Thoracic aorta (tissue), 2 donors: ENCODE measurements around the gene SGPL1. TPM values are rescaled to one million over a fixed set of nuclear protein-coding genes. Genes with fewer than 3 reads are reported as not detected.

Source experiments
- ATAC-seq: fragments of 150-250 bp; one replicate; pipeline ENCODE4 v1.8.0; 2017; ENCODE audit warnings: low read depth; ENCODE audit not compliant: insufficient number of reproducible peaks, low FRiP score
- DNase-seq: peaks from one replicate; pipeline ENCODE4 v3.0.0-alpha.2; 2020; ENCODE audit warnings: low spot score
- H3K27ac ChIP-seq, 2 donors: fragments of 200-600 bp; sonication (generic); 1 replicate in 1 of 2; 2 replicates in 1 of 2; pipeline ENCODE4 v1.5.1; 2016; ENCODE audit warnings: mild to moderate bottlenecking in 2 of 2, moderate library complexity in 2 of 2
- H3K27me3 ChIP-seq: fragments of 200-600 bp; sonication (generic); replicated peaks from 2 replicates; pipeline ENCODE4 v1.6.0; 2016; ENCODE audit warnings: mild to moderate bottlenecking; ENCODE audit not compliant: insufficient read depth
- H3K36me3 ChIP-seq: fragments of 200-600 bp; sonication (generic); one replicate; pipeline ENCODE4 v1.5.1; 2016
- H3K4me1 ChIP-seq, 2 donors: fragments of 200-600 bp; sonication (generic); 1 replicate in 1 of 2; 2 replicates in 1 of 2; pipeline versions ENCODE4 v1.5.1 to v1.6.0; 2016; ENCODE audit warnings: low read depth in 2 of 2, mild to moderate bottlenecking in 1 of 2; ENCODE audit not compliant: control insufficient read depth in 1 of 2
- H3K4me3 ChIP-seq: fragments of 200-600 bp; sonication (generic); 2 replicates; pipeline ENCODE4 v1.5.1; 2016; ENCODE audit warnings: mild to moderate bottlenecking
- H3K9me3 ChIP-seq: fragments of 200-600 bp; sonication (generic); 2 replicates; pipeline ENCODE4 v1.5.1; 2016
- total RNA-seq, 2 donors: library from RNA; depleted of rRNA; stranded (reverse); fragments of >200 nt; gene quantifications; one replicate each; pipeline versions ENCODE4 v1.1.0 to v1.2.3, GENCODE V29; 2016
- TF ChIP-seq, protein P1 (sequence below): fragments of 200-600 bp; sonication (generic); IDR thresholded peaks from one replicate; pipeline ENCODE4 v1.5.1; 2019; ENCODE audit warnings: antibody characterized with exemption

The SGPL1 gene
- total RNA-seq, 2 donors from 2014 or later = 15.0 to 26.0 TPM

DNA sequence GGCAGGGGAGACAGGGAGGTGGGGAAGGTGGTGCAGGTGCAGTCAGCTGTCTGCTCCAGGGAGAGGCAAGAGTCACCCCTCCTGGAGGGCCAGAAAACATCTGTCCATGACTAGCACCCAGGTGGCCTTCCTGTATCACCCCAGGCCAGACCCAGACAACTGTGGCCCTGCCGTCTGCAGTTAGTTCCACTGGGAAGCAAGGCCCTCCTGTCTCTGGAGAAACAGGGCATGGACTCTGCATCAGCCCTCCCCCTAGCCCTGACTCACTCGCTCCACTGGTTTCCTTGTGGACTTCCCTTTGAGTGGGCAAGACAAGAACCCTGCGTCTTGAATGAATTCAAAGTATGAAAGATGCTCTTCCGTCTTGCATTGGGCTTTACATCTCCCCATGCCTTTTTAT, 43.1 kb upstream of the SGPL1 start:
- TF ChIP-seq, protein P1, sequence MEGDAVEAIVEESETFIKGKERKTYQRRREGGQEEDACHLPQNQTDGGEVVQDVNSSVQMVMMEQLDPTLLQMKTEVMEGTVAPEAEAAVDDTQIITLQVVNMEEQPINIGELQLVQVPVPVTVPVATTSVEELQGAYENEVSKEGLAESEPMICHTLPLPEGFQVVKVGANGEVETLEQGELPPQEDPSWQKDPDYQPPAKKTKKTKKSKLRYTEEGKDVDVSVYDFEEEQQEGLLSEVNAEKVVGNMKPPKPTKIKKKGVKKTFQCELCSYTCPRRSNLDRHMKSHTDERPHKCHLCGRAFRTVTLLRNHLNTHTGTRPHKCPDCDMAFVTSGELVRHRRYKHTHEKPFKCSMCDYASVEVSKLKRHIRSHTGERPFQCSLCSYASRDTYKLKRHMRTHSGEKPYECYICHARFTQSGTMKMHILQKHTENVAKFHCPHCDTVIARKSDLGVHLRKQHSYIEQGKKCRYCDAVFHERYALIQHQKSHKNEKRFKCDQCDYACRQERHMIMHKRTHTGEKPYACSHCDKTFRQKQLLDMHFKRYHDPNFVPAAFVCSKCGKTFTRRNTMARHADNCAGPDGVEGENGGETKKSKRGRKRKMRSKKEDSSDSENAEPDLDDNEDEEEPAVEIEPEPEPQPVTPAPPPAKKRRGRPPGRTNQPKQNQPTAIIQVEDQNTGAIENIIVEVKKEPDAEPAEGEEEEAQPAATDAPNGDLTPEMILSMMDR = no peak
- no peak for DNase-seq
- Histone ChIP-seq H3K4me3 (no peak overlapping the region), H3K27ac (no peak overlapping the region), H3K36me3 (no peaks in the 10 kb centered on the region), H3K27me3 (no peaks in the 10 kb centered on the region), H3K9me3 (no peaks in the 10 kb centered on the region), H3K4me1 (no peaks in the 10 kb centered on the region)
- ATAC-seq = no peak

GRCh38 chr10:70773461-70773860, 42.3 kb upstream of the SGPL1 start:
- DNase-seq (no peak), ATAC-seq (no peak)
- no peak overlapping the region for H3K4me3 ChIP-seq
- no peaks in the 10 kb centered on the region for H3K27me3 ChIP-seq
- no peaks in the 10 kb centered on the region for H3K4me1 ChIP-seq
- H3K36me3 ChIP-seq = no peaks in the 10 kb centered on the region
- H3K9me3 ChIP-seq = no peaks in the 10 kb centered on the region
- H3K27ac ChIP-seq = no peak overlapping the region
- TF ChIP-seq, protein P1 = no peak

DNA sequence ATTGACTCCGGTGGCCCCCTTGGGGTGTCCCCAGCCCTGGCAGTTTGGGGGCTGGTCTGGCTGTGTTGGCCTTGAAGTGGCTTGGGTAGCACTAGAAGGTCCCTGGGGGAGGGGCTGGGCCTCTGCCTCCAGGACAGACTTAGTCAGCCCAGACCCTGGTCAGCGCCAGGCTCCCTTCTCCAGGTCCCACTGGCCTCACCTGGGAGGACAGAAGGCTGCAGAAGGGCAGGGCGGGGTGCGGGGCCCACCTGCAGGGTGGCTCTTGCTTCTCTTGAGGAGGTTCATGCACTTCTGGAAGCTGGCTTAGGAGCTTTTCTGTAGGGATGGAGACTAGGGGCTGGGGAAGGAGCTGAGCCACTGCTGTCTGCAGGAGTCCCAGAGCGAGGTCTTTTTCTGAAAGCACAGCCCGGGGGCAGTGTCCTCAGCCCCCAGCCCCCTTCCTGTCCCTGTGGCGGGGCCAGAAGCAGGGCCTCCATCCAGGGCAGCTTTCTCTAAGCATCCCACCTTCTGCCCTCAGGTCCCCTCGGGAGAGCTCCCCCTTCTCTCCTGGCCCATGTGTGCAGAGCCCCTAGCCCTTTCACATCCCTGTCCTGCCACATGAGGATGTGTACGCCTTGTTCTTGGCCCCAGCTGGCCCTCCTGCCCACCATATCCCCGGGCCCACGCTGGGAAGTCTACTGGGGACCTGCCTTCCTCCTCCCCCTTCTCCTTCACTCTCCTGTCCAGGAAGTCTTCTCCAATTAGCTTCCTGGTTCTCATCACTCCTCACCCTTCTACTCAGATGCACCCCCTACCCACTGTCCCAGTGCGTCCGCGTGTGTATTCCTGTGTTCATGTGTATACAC, 41.6 kb upstream of the SGPL1 start:
- Histone ChIP-seq H3K27ac (no peak overlapping the region), H3K4me1 (no peaks in the 10 kb centered on the region), H3K4me3 (no peak overlapping the region), H3K36me3 (no peaks in the 10 kb centered on the region), H3K9me3 (no peaks in the 10 kb centered on the region), H3K27me3 (no peaks in the 10 kb centered on the region)
- TF ChIP-seq, protein P1 = no peak
- no peak for DNase-seq
- ATAC-seq = no peak

GRCh38 chr10:70774810-70775678, 40.7 kb upstream of the SGPL1 start:
- no peak for ATAC-seq
- H3K4me3 ChIP-seq = no peak overlapping the region
- no peak for DNase-seq
- TF ChIP-seq, protein P1 = no peak
- H3K27me3 ChIP-seq = no peaks in the 10 kb centered on the region
- no peaks in the 10 kb centered on the region for H3K4me1 ChIP-seq
- no peak overlapping the region for H3K27ac ChIP-seq
- no peaks in the 10 kb centered on the region for H3K36me3 ChIP-seq
- no peaks in the 10 kb centered on the region for H3K9me3 ChIP-seq
